NT2/D1 (cell line): ENCODE measurements around the gene PLXNA1.

Source experiments
- SUZ12 ChIP-seq: IDR thresholded peaks from 2 replicates; pipeline ENCODE4 v1.6.1; 2011; ENCODE audit not compliant: insufficient read length, insufficient read depth; ENCODE audit errors: extremely low read depth
- YY1 ChIP-seq: IDR thresholded peaks from 2 replicates; pipeline ENCODE4 v1.6.1; 2011; ENCODE audit not compliant: insufficient read length, insufficient read depth
- ZNF274 ChIP-seq: IDR thresholded peaks from 2 replicates; pipeline ENCODE4 v1.6.1; 2011; ENCODE audit warnings: mild to moderate bottlenecking, low read depth, low read length

GRCh38 chr3:127029658-127030507 lies 47.0 kb downstream of the PLXNA1 start:
- TF ChIP-seq SUZ12 (no peak), YY1 (no peak), ZNF274 (no peak)
